HG02870 (cell line): ENCODE data around the gene IRAG1.
"Not testable (repeated sequence)": the region's sequence is repeated elsewhere in the genome, so short reads cannot be mapped to it uniquely, and the experiment has no call there.

Experiments used
- ATAC-seq: cut with Tn5 transposase; IDR thresholded peaks from one replicate; pipeline ENCODE4 v1.9.1; 2021; ENCODE audit warnings: mild to moderate bottlenecking, moderate library complexity; ENCODE audit not compliant: unreplicated experiment

The IRAG1 gene

DNA sequence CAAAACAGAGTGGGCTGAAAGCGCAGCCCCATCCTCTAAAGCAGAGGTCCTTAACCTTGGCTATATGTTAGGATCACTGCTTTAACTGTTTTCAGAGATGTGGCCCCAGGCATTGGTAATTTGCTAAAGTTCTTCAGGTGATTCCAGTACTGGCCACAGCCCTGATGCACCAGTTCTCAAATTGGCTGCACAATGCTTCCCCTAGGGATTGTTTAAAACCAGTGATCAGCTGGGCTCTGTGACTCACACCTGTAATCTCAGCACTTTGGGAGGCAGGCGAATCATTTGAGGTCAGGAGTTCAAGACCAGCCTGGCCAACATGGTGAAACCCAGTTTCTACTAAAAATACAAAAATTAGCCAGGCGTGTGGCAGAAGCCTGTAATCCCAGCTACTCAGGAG, 8.4 kb upstream of the IRAG1 start:
- no peak for ATAC-seq

DNA sequence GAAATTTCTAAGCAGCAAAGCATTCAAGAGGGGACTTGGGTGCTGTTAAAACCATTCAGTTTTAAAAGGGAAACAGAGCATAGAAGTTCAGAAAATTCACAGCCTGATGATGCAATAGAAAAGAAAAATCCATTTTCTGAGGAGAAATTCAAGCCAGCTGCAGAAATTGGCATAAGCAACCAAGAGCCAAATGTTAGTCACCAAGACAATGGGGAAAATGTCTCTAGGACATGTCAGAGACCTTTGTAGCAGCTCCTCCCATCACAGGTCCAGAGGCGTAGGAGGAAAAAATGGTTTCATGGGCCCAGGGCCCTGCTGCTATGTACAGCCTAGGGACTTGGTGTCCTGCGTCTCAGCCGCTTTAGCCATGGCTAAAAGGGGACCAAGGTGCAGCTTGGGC, 5.5 kb upstream of the IRAG1 start:
- no peak for ATAC-seq

DNA sequence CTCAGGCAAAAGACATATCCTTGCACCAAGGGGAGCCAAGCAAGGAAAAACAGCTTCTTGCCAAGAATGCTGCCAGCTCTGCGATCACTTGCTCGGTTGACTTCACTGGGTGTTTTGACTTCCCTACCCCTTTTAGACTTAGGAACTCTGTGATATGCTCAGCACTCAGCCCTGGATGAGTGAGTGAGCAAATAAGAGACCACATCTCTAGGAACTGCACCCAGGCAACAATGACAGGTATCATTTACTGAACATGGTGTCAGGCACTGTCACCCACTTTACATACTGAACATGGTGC, 3.7 kb upstream of the IRAG1 start:
- ATAC-seq: no peak

DNA sequence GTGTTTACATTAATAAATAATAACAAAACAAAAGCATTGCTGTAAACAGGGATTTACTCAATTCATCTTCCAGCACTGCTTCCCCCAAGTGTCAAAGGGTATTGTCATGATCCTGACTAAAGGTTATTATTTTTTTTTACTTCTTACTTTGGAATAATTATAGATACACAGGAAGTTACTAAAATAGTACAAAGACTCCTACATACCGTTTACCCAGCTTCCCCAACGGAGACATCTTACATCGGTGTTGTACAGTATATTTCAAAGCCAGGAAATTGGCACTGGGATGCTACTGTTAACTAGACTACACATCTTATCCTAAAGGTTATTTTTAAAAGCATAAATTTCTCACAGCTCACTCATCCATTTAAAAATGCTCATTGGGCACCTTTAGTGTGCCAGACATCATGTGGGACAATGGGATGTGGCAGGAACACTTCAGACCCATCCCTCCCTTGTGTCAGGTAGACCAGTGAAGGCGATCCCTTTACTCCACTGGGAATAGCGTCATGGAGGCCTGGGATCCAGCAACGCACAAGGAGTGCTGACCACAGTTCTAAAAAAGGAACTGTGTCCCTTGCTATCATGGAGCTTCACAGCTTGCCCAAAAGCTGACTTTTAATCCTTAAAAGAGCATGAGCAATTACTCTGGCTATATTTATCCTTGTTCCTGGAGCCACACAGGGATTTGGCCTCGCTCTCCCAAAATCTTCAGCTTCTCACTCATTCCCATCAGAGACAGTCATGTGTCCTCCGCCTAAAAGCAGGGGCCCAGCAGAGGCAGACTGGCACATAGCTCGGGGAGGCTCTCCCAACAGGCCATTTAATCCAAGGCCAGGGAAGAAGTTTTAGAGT, 3.1 kb upstream of the IRAG1 start:
- no peak for ATAC-seq

DNA sequence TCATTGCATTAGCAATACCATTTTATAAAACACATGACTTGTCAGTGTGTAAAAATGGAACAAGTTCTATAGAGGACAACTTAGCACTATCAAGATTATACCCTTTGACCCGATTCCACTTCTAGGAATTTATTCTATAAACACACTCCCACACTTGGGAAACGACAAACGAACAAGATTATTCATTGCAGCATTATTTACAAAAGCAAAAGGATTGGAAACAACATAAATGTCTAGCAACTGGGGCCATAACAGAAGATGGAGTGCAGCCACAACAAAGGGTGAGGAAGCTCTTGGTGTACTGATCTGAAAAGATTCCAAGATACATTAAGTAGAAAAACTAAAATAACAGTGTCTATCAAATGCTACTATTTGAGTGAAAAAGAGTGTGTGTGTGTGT, 2.3 kb upstream of the IRAG1 start:
- no peak for ATAC-seq

DNA sequence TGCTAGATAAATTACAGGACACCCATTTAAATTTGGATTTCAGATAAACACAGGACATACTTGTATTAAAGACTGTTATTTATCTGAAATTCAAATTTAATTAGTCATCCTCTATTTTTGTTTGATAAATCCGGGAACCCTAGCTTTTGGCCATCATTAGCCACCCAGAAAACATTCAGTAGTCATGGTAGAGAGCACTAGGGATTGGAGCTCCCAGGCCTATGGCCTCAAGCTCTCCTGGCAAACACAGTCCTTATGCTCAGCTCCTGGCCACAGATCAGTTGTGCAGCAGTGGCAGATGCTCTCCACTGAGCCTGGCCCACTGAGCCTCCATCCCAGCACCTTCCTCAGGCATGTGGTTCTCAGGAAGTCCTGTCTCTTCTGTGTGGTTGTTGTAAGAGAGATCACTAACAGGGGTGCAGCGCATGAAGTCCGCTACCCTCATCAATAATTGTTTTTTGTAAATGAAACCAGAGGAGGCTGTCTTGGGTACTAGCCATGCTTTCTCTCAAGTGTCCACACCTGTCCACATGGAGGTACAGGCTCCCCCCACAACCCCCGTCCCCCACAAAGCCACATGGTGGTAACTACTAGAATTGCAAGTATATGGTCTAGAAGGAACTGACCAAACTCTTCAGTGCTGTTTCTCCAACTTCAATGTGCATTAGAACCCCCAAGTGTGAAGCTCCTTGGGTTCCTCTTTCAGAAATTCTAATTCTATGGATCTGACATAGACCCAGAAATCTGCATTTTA, 1.1 kb upstream of the IRAG1 start:
- no peak for ATAC-seq

DNA sequence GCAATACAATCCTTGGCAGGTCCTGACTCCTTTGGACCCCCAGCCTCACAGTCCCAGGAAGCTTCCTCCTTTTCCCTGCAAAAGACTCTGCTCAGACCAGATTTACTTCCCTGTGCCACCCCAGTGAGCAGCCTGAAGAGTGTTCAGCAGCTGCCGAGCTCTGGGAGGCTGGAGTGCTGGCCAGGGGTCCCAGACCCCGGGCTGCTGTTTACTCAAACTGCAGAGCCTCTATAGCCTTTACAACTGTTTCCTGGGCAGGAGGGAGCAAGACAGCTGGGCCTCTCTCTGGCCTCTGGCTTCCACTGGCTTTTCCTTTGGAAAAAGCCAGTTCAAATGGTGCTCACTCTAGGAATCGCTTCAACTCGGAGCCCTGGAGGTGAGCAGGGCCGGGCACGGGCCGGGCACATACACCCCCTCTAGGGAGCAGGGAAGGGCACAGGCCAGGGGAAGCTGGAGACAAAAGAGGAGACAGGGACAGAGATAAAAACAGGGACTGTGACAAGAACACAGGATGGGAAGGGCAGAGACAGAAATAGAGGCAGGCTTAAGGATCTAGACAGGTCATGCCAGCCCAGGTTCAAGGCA, 932 bp downstream of the IRAG1 start:
- ATAC-seq: no peak

DNA sequence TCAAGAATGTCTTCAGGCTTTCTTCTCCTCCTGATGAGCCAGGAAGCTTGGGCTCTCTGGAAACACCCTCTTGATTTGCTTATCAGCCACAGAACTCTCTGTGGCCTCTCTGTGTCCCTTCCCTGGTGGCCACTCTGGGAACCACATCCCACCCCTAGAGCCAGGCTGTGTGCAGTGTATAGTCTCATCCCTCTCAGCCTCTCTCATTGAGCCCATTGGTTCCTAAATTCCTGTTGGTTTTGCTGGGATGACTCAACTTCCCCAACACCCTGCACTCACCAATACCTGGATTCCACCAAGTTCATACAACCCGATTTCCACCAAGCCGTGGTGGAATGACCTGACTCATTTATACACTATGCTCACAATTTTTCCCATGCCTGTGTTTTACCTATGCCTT, 5.2 kb downstream of the IRAG1 start:
- ATAC-seq: no peak

DNA sequence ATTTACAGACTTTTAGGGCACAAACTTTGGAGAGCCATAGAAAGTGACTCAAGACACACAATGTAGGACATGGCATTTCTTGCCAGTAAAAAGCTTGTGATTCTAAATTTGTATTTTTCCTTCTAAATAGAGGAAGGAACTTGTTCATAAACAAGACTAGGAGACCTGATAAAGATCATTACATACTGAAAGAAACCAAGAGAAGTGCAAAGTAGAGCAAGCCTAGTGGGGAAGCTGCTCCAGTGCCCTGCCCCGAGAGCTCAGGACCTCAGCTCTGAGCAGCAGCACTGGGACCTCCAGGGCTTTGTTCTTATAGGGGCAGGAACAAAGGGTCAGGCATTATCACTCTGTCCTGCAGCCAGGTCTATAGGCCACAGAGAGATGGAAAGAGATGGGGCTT, 7.2 kb downstream of the IRAG1 start:
- ATAC-seq: no peak

DNA sequence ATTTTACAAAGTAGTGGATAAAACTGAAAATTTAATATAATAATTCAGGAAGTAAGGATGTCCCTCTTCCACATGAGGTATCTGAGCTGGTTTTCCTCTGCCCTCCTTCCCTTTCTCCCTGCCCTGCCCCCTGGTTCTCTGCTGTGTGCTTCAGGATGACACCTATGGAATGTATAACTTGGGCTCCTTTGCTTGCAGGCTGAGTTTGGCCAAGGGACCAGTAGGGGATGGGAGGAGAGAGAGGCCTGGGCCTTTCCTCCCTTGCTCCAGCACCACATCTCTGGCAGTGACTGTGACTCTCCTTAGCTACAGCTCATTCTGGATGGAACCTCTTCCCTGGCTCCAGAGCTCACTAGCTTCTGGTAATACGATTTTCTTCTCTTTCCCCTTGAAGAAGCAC, 10.1 kb downstream of the IRAG1 start:
- no peak for ATAC-seq

DNA sequence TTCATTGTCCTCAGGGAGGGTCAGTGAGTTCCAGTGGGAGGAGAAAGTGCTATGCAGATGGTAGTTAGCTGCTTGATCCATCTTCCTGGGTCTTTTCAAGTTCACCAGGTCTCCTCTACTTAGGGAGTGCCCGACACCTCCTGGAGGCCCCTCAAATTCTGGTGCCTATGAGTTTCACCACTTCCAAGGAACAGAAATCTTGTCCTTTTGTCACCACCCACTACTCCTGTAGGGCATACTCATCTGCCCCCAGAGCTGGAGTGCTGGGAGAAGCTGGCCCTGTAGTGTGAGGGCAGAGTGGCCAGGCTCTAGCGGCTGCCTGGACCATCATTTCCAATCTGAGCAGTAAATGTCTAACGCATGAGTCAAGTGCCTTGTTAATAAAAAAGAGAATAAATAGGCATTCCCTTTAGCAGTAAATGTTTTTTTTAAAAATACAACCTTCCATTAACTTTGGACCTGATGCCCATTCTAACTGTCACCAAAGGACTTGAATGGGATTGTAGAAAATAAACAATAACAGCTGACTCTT, 12.5 kb downstream of the IRAG1 start:
- ATAC-seq: no peak

DNA sequence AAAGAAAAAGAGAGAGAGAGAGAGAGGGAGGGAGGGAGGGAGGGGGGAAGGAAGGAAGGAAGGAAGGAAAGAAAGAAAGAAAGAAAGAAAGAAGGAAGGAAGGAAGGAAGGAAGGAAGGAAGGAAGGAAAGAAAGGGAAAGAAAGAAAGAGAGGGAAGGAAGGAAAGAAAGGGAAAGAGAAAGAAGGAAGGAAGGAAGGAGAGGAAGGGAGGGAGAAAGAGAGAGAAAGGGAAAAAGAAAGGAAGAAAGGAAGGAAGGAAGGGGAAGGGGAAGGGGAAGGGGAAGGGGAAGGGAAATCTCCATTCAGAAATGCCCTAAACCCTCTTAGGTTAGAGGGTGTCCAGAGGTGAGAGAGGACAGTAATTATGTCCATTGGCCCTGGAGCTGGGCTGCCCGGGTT, 13.3 kb downstream of the IRAG1 start:
- not testable (repeated sequence) for ATAC-seq

DNA sequence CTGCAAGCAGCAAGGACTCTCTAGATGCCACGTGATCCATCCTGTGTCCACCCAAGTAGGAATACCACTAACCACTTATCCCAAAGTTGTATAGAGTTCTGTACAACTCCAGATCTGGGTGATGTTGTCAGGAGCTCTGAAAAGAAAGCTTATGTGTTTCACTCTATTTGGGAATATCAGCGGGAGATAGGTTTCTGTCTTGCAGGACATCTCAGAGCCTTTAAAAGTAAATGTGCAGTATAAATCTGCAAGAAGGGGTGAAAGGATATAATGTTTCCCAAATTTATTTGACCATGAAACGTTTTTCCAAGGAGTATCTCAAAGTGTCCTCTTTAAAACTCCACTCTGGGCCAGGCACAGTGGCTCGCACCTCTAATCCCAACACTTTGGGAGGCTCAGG, 13.9 kb downstream of the IRAG1 start:
- ATAC-seq: no peak

DNA sequence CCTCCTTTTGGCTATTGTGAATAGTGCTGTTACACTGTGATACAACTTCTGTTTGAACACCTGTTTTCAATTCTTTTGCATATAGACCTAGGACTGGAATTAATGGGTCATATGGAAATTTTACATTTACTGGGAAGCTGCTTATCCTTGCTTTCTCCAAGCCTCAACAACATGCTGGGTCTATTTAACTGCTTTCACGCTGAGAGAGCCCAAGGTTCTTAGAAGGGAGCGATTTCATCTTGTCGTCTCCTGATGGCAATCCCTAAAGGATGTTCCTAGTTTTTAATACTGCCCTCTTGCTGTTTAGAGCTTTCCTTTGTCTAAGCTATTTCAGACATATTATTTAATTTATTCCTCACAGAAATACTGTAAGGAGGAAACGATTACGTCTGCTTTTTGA, 15.5 kb downstream of the IRAG1 start:
- no peak for ATAC-seq

DNA sequence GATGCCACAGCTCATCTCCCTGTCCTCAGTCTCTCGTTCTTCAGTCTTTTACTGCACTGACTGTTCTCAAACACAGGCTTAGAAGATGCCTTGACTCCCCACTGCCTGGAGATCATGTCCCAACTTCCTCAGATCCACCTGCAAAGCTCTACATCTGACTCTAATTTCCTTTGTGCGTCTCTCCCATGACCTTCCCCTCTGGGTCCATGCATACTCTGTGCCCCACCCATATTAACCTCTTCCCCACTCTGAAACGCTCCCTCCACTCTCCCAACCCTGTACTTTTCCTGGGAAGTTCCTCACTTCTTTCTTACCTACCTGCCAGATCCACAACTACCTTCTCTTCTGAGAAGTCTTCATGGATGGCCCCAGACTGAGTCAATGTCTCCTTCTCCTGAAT, 16.6 kb downstream of the IRAG1 start:
- ATAC-seq: no peak

DNA sequence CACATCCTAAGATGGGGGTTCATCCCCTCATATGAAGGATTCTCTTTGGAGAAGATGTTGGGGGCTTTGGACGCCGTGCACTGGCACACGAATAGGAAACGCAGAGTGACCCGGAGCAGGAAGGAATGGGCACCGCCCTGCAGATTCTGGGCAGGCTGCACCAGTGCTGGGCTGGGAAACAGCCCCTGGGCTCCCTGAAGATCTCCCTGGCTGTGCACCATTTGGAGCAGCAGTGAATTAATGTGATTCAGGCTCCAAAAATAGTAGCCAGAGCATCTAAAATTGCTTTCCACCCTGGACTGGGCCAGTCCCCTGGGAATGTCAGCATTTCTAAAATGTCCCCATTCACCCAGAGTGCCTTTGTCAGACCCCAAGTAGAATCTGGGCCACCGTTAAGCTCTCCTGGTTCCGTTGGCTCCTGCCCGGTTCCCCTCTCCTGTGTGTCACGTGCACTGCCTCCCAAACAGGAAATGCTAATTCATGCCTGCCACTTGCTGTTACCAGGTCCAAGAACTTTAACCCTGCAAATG, 18.6 kb downstream of the IRAG1 start:
- no peak for ATAC-seq

DNA sequence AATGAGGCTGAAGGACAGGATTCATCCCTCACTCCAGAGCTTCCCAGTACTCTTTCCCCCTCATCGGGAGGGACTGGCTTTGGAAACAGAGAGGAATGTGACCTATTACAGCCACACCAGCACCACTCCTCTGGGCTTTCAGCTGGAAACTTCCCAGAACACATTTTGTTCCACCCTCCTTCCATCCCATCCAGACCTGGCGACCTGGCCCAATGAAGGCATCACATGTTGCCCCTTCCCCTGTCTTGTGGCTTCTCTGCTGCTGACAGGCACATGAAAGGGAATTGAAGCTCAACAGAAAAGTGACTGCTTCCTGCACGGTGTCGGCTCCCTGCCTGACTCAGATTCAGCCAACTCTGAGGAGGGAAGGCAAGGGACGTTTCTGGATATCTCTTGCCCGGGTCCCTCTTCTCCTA, 19.1 kb downstream of the IRAG1 start:
- ATAC-seq: no peak

DNA sequence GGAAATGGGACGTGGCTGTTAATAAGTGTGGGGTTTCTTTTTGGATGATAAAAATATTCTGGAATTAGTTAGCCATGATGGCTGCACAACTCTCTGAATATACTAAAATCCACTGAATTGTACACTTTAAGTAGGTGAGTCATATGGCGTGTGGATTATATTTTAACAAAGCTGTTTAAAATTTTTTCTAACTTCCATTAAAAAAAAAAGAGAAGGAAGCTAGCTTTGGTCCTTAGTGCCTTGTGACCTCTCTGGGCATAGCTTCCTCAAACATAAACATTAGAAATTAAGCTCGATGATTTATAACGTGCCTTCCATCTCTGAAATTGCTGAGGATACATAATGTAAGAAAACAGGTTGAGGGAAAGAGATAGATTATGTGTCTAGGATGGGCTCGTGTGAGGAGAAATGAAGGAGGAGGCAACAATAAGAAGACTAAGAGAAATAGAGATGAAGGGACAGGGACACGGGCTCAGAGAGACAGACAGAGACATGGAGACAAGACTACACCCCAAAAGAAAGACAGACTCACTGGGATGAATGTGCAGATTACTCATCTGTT, 20.0 kb downstream of the IRAG1 start:
- ATAC-seq: no peak

DNA sequence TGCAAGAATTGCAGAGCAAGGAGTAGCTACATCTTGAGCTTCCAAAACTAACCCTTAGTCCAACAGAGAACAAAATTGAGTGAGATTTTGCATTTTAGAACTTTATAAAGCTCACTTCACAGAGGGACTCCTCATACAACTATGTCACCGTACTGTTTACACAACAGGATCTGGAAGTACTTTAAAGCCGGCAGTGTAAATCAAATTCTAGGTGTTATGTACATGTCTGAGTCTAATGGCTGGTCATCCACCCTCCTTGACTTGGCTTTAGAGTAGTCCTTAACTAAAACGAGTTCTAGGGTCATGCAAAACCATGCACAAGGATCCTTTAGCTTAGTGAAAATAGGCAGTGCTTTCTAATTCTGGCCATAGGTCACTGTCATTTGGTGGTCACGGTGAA, 23.5 kb downstream of the IRAG1 start:
- no peak for ATAC-seq

DNA sequence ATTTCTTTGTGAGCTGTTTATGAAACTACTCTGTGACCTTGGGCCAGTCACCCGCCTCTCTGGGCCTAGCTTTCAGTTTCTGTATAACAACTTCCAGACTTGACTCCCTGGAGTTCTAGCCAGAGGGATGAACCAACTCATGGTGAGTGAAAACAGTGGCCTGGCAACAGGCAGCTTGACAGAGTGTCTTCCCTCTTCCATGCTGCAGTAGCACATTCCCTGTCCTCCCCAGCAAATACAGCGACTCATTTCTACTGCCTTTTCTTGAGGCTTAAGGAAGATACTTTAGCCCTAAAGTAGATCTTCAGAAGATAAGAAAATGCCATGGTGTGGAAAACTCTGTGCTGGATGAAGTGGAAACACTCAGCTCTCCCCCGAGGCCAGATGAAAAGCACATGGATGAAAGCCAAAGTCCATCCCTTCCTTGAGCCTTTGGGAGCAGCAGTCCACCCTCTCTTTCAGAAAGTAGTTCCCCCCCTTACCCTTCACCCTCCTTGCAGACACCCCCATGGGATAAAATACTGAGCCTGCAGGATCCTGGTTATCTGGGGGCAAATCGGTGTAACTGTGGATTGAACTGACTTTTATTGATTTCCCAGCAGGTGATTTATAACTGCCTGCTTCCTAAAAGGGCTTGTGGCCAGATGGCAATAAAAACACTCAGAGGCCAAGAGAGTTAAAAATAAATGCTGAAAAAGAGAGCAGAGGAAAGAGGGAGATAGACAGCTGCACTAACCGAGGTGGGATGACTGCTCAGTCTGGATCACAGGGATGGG, 24.1 kb downstream of the IRAG1 start:
- ATAC-seq: no peak

DNA sequence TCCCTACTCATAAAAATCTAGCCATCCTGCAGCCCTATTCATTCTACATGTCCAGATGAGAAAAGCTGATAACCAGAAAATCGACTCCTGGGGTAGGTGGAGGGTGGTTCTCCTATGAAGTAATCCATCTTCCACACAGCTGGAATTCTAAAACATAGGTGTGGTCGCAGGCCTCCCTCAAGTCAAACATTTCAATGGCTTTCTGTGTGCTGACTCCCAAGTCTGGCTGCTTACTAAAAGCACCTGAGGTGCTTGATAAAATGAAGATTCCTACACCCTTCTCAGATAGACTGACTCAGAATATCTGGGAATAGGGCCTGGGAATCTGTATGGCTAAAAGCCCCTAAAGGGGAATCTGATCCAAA, 26.1 kb downstream of the IRAG1 start:
- ATAC-seq: no peak
